ENCODE data around the gene ZNF780B.

DNA sequence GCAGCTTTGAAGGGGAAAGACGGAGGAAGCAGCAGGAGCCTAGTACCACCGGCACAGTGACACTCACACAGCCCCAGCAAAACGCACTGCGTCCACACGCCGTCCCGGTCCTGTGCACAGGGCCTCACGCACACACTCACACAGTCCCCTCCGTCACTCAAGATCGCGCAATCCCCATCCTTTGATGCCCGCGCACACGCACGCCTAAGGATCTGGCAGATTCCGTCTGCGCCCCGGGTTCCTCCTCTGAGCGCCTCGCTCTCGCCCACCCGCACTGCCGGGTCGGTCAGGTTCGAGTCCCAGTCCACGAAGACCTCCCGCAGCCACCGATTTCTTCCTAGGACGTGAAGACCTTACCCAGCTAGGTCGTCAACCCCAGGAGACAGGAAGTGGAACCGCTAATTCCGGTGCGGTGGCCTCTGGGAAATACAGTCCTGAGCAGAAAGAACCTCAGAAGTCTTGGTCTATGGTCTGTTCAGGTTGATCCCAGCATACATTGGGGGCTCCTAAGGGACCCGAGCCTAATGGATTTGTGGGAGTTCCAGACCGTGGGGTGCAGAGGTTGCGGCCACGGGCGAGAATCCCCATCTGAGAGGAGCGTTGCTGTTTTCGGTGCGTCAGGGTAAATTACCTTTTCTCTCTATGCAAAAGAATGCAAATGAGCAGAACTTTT, at the start of gene ZNF780B:
- TF ChIP-seq, protein P1, sequence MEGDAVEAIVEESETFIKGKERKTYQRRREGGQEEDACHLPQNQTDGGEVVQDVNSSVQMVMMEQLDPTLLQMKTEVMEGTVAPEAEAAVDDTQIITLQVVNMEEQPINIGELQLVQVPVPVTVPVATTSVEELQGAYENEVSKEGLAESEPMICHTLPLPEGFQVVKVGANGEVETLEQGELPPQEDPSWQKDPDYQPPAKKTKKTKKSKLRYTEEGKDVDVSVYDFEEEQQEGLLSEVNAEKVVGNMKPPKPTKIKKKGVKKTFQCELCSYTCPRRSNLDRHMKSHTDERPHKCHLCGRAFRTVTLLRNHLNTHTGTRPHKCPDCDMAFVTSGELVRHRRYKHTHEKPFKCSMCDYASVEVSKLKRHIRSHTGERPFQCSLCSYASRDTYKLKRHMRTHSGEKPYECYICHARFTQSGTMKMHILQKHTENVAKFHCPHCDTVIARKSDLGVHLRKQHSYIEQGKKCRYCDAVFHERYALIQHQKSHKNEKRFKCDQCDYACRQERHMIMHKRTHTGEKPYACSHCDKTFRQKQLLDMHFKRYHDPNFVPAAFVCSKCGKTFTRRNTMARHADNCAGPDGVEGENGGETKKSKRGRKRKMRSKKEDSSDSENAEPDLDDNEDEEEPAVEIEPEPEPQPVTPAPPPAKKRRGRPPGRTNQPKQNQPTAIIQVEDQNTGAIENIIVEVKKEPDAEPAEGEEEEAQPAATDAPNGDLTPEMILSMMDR (IDR thresholded peaks at IDR 0.05) = no peak
- no peak for TF ChIP-seq POLR2A (IDR thresholded peaks at IDR 0.05)

Measured in heart left ventricle (tissue), 13 donors.